Measurements from ENCODE around the gene TSSC4.

The TSSC4 gene

DNA sequence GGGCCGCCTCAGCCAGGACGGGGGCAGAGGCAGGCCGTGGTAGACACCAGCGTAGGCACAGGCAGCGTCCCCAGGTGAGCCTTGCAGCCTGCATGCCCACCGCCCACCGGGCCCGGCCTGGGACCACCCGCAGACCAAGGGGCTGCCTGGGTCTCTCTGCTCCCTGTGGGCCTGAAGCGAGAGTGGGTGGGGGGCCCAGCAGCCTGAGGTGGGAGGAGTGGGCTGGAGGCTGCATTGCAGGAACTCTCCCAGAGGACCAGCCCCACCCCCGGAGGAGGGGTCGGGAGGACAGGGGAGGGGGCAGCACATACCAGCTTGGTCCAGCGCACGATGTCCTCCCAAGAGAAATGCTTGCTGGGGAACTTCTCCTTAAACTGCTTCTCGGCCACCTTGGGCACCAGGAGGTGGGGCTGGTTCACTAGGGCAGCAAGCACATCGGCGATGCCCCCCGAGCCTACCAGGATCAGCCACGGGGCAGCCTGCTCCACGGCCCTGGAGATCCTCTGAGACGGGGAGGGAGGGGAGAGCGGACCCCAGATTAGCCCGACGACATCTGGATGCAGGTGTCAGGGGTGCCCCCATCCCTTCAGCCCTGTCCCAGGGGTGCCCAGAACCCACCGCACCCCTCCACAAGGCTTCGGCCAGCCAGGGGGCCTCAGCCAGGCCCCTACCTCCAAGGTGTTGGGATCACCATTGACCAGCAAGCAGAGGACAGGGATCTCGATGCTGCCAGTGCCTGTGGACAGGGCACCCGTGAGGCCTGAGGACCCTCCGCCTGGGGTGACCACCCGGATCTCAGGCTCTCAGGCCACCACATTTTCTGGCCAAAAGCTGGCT is 17.5 kb downstream of the TSSC4 start:
- DNase-seq (ENCODE audit: low read depth): no peak

DNA sequence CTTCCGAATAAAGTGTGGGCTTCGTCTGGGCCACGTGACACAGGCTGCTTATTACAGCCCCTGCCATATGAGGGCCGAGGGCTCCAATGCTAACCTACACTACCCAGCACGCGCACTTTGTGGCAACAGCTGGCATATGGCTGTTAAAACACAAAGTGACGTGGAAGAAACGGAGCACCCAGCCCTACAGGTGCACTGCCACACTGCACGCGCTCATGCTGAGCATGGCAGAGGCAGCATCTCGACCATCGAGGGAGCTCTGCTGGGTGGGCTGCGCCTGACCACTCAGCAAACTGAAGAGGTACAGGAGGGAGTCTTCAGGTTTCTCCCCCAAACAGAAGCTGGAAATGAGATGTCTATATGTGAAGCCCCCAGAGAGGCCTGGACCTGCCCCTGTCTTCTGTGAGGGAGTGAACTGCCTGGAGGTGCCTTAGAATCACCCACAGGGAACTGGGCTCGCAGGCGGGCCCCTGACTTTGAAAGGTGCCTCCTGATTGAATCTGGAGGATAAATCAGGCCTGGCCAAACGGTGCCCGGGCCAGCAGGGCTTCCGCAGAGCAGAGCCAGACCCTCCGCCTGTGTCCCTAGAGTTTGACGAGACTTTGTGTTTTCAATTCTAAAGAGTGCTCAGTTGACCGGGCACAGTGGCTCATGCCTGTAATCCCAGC is 18.3 kb downstream of the TSSC4 start:
- no peak for DNase-seq (ENCODE audit: low read depth)

DNA sequence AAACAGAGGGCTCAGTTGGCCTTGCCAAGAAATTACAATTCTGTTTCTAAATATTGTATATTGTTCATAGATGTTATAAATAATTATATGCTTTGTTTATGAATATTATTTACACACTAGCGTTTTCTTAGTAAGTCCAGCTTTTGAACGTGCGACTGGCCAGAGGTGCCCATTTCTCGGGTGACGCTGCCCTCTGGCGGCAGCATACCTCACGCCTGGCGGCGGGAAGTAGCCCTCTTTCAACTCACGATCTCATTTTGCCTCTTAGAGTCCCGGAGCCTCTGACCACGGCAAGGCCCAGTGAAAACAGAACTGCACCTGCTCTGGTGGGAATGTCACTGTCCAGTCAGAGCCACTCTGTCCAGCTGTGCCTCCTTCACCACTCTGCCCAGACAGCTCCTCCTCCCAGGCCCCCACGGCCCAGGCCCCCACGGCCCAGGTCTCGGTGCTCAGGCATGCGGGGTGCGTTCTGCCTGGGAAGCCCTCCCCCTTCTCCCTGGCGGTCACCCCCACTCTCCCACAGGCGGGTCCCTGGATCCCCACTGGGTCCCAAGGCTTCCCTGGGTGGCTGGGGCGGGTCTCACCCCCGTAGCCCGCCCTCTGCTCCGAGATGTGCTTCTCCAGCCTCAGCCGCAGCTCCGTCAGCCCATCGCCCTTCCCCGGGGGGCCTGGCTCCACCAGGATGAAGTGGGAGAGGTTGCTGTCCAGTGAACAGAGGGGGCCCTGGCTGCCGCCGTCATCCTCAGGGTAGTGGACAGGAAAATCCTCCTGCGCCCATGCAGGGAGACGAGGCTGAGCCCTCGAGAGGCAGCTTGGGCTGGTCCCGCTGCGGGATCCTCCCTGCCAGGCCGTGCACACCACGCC is 19.3 kb downstream of the TSSC4 start:
- DNase-seq (ENCODE audit: low read depth): no peak

DNA sequence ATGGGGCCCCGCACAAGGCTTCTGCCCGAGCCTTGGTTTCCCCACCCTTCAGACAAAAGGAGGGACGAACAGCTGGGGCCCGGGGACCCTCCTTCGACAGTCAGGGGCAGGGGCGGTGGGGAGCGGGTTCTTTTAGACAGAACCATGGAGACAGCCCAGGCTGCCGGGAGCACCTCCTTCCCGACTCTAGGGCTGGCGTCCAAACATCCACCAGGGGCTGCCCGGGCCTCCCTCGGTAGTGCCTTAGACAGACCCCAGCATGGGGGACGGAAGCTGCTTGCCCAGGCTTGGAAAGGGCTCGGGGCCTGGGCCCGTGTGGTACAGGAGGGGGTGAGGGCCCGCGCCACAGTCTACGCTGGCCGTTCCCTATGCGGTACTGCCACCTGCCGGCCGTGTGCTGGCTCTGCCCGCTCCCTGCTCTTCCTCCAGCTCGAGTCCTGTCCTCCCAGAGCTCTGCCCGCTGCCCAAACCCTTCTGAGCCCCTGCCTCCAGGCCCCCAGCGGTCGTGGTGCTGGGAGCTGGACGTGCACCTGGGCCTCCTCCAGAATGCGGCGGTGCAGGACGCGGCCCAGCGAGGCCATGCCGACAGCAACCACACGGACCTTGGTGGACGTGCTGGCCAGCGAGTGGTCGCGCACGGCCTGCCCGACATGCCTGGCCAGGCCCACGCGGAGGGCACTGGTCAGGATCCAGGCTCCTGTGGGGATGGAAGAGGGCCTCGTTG is 20.1 kb downstream of the TSSC4 start:
- DNase-seq (ENCODE audit: low read depth): peak; percentile 29

DNA sequence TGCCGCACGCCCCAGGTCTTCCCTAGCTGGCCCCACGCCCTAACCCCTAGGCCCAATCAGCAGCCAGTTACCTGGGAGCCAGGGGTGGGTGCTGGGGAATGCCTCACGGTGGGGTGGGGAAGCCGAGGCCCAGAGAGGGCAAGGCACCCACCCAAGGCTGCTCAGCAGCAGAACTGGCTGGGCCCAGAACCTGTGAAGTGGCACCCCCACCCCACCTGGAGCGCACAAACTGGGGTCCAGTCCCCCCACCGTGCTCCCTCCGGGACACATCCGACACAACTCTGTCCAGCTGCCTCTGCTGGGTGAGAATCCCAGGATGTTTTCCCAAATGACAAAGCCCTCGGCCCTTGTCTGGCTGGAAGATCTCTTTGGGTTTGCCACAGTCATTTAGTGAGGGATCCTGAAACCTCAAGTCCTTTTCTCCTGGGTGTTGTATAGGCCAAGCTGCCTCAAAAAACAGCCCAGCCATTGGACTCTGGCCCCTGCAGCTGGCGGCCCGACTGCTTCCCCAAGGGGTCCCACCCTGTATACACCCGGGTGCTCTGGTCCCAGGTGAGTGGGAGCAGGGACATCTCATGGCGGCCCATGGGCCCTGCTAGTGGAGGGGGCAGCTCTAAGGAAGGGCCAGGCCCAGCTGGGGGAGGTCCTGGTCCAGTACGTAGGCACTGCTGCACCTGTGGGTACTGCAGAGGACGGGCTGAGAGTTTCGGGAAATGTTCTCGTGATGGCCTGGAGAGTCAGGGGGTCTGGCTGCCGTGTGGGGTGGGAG is 20.9 kb downstream of the TSSC4 start:
- DNase-seq (ENCODE audit: low read depth): no peak

DNA sequence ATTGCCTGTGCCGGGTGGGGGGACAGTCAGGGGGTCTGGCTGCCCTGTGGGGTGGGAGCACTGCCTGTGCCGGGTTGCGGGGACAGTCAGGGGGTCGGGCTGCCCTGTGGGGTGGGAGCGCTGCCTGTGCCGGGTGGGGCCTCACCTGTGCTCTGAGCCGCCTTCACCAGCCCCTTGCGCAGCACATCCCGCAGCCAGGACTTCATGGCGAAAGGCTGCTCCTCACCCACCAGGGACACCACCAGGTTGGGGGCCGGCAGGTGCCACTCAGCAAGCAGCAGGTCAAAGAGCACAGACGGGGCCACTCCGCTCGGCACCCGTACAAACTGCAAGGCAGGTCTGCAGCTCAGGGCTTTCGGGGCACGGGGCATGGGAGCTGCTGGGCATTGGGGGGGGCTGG is 21.4 kb downstream of the TSSC4 start:
- DNase-seq (ENCODE audit: low read depth): no peak

DNA sequence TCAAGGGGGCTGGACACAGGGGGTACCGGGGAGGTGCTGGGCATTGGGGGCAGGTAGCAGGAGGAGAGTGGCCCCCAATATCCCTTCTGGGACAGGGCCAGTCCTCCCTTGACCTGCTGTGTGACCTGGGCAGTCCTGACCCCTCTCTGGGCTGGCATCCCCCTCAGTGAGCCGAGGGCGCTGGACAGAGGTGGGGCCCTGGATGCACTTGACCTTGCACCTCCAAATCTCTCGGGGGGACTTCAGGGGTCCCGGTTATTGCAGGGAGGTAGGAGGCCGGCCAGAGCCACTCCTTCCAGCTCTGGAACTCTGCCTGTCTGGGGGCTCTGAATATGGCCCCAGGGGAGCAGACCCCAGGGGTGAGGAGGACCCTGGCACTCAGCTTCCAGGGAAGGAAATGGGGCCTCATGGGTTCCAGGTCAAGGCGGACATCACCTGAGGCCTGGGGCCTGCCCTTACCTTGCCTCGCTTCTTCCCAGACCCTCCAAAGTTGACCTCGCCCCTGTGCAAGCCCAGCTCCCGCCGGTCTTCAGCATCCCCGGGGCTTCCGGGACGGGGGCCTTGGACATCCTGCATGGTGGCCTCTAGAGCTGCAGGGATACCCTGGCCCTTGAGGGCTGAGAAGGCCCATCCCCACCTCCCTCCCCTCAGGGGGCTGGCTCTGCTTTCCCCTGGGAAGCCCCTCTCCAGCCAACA is 22.1 kb downstream of the TSSC4 start:
- DNase-seq (ENCODE audit: low read depth): no peak

DNA sequence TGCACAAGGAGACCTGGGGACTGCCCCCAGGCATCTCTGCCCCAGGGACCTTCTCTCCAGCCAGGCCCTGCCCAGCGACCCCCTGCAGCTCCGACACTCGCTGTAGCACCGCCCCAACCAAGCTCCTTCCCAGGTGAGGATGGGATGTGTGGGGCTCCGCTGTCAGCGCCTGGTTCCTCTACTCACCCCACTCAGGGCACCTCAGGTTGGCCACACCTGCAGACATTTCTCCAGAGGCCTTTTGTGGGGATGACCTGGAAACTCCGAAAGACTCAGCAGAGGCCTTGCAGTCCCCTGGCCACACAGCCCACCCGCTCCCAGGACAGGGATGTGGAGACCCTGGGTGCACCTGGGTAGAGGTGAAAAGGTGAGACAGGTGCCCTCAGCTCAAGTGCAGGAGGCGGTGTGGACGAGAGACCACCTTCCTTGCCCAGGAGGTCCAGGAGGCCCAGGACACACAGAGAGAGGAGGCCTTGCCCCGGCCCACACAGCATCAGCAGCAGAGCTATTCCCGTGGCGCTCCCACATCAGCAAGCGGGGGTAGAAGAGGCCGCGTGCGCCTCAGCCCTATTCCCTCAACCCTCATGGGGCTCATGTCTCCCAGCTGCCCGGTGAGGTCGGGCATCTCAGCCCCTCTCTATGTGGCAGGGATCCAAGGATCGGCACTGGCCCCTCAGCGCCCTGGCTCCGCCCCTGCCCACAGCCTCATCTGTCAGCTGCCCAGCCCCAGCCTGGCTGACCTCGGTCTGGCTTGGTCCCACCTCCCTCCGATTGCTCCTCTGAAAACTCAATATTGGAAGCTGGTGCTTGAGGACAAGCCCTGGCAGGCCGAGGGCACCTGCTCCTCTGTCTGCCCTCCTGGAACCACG is 22.8 kb downstream of the TSSC4 start:
- no peak for DNase-seq (ENCODE audit: low read depth)

DNA sequence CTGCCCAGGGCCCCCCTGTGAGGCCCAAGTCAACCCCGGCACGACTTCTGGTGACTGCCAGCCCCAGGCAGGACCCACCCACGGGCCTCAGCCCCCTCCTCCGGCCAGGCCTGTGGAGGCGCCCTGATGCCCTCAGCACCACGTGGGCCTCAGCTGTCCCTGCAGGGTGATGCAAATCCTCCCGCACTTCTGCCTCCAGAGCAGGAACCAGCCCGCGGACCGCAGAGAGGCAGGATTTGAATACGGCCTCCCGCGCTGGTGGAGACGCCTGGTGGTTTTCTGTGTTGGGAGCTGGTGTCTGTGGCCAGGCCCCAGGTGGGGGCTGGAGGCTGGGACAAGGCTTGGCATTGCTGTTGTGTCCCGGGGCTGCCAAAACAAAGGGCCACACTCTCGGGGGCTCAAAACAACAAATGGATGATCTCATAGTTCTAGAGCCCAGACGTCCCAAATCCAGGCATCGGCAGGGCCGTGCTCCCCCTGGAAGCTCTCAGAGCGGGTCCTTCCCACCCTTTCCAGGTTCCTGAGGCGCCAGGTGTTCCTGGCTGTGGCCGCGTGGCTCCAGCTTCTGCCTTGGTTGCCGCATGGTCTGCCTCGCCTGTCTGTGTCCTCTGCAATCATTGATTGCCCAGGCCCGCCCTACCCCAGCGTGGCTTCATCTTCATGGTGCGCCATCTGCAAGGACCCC is 24.4 kb downstream of the TSSC4 start:
- DNase-seq (ENCODE audit: low read depth): no peak

DNA sequence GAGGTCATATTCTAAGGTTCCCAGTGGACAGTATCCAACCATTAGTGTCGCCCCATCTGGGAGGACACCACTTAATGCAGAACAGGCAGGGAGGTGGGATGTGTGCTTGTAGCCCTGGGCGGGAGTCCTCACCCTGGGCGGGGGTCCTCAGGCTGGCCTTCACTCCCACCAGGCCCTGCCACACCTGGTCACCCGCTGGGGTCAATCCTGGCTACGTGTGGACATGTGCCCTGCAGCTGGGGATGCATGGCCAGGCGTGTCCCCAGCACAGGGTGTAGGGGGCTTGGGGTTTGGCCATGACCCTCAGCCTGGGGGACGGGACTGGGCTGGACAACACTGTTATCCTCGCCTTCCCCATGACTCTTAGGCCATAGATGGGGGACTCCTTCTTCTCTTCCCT is 25.0 kb downstream of the TSSC4 start:
- DNase-seq (ENCODE audit: low read depth): no peak

DNA sequence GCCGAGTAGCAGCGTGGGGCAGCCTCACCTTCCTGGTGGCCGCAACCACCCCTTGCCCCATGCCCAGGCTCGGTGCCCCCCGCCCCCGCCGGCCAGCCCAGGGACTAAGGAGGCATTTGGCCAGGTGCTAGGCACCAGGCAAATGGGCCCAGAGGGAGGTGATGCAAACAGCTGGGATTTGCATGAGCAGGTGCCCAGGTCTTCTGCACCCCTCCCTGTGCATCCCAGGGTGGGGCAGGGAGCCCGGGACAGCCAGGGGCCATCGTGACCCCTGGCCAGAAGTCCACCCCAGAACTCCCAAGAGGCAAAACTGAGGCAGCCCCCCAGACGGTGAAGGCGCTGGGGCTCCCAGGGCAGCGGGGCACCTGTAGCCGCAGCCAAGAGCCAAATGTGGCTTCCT is 25.7 kb downstream of the TSSC4 start:
- DNase-seq (ENCODE audit: low read depth): no peak

DNA sequence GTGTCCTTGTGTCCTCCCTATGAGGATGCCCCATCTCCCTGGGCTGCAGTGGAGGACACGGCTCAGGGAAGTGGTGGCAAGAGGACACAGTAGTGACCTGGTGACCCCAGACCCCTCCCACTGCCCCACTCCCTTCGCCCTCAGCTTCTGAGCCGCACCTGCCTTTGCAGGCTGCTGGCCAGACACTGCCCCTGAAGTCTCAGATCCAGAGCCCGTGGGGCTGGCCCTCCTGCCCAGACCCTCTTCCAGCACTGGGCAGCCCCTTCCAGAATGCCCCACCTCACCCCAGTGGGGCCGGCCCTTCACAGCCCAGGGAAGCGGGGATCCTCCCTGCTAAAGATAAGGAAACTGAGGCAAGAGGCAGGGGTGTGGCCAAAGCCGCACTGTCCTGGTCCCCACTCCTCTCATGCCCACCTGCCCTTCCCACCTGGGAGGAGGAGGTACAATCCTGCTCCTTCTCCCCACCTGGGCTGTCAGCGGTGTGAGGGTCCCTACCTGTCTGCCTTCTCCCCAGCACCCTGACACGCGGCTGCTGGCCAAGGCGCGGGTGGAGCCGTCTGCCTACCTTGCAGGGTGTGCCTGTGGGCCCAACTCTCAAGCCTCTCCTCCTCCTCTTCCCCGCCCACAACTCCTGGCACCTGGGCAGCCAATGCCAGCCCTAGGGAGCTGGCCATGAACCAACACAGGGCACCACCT is 26.4 kb downstream of the TSSC4 start:
- no peak for DNase-seq (ENCODE audit: low read depth)

DNA sequence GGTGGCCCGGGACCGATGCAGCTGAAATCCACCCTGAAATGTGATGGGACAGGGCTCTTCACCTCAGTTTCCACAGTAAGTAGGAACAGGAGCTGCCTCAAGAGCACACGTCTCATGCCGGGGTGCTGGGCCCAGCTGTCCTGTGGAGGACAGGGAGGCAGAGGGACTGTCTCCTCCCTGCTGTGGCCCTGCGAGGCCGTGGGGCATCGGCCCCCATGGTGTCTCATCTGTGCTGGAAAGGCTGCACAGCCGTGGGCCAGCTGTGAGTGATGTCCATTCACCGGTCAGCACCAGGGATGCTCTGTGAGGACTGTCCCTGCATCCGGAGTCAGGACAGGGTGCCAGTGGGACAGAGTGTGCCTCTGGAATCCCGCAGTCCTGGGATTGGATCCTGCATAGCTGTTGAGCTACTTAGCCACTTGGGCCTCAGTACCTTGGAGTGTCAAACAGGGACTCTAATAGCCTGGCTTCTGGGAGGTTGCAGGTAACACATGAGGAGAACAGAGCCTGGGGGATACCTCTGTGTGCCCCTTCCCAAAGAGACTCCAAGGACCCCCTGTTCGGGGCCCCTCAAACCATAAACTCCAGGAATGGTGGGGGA is 27.3 kb downstream of the TSSC4 start:
- no peak for DNase-seq (ENCODE audit: low read depth)

DNA sequence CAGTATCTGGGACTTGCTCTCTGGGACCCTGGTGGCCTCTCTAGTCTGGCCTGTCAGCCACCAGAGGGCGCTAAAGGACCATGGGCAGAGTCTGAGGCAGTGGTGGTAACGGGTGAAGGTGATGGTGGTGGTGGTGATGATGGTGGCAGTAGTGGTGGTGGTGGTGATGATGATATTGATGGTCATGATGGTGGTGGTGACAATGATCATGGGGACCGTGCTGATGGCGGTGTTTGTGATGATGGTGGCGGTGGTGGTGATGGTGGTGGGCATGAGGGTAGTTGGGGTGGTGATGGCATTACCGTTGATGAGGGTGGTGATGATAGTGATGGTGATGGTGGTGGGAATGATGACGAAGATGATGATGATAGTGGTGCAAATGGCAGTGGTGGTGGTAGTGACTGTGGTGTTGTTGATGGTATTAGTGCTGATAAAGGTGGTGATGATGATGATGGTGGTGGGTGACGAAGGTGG is 27.8 kb downstream of the TSSC4 start:
- DNase-seq (ENCODE audit: low read depth): peak; percentile 64

DNA sequence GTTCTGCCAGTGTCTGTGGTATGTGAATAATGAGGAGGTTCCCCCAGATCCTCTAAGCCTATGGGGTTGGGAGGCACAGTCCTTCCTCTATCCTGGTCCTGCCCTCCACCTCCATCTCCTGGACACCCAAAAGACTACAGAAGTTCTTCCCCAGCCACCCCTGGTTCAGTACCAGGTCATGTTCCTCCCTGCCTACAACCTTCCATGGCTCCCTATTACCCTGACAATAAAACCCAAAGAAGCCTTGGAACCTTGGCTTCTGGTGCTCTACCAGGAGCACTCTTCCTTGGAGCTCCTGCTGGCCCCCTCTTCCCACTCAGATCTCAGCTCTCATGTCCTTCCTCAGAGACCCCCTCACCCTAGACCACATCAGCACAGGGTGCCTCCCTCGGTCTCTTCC is 30.8 kb downstream of the TSSC4 start:
- DNase-seq (ENCODE audit: low read depth): no peak

DNA sequence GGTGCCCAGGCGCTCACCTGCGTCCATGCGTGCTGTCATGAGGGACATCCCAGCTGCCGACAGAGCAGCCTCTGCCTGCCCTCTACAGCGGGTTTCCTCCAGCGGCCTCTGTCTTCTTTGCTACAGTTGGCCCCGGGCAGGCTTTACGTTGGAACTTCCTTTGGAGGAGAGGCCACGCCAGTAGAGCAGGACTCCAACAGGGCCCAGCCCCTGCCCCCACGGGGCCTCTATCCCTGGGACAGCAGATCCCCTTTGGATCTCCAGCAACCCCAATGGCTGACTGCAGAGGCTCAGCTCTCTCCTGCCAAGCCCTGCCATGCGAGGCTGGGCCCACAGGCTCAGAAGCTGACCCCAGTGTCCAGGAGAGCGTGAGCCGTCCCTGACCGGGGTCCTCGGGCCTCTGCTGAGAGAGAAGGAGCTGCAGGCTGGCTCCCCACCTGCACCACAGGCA is 31.6 kb downstream of the TSSC4 start:
- DNase-seq (ENCODE audit: low read depth): no peak

DNA sequence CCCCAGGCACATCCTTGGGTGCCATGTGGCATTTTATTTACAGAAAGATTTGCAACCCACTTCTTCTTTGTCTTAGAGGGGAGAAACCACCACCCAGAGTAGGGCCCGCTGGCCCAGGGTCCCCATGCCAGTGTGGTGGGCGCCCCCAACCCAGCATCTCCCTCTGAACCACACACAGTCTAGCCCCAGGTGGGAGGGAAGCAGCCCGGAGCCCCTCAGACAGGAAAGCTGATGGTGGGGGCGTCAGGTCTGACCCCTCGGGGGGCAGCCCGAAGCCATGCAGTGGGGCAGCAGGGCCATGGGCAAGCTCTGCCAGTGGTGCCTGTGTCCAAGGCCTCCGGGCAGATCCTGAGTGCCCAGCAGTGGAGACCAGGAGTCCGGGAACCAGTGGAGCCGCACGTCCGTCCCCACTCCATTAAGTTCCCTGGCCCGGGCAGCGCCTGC is 32.1 kb downstream of the TSSC4 start:
- no peak for DNase-seq (ENCODE audit: low read depth)
